Left colon (tissue), 2 donors: ENCODE results near the gene AP1B1. TPM values are rescaled to one million over a fixed set of nuclear protein-coding genes. Genes with fewer than 3 reads are reported as not detected.

ENCODE experiments used
- ATAC-seq: fragments of 200-7000 bp; cut with Tn5 transposase; one replicate; pipeline ENCODE4 v1.9.1; 2020; ENCODE audit warnings: mild to moderate bottlenecking, moderate library complexity
- DNase-seq, 2 donors: peaks; one replicate each; pipeline ENCODE4 v3.0.0-alpha.2; 2020
- intact Hi-C, 2 donors: fragments of 100-400 bp; cut with DNase I in 1 of 2; cut with micrococcal nuclease in 1 of 2; formaldehyde crosslinking; loops; one replicate each; pipeline versions ENCODE4 v1.11.2 to v1.14.0; 2022; cut with DNase I, micrococcal nuclease
- total RNA-seq, 2 donors: library from RNA; stranded (reverse); fragmentation: NEBNext Ultra II Directional; extraction: Animal tissue kit (Norgen Biotek cat#: 25700); gene quantifications; one replicate each; pipeline ENCODE4 v1.2.1, GENCODE V29; 2021
- donor health status: DM: no; HTN: no; CAD: no.
- donor health status: DM: yes; HTN: yes; CAD: no.

Gene AP1B1
- total RNA-seq, 2 donors from 2014 or later, result 96.3 to 100 TPM

GRCh38 chr22:29325785-29326315, 62.5 kb downstream of the AP1B1 start:
- peak; percentile 10 for ATAC-seq

GRCh38 chr22:29325356-29325755, 63.0 kb downstream of the AP1B1 start:
- no peak for DNase-seq
- no peak for ATAC-seq
- intact Hi-C loops, result no loop called here

More at GRCh38 chr22:29325785-29326315, 62.5 kb downstream of the AP1B1 start:
- intact Hi-C loops, result no loop called here
- DNase-seq, result no peak

- DNase-seq (no peak), ATAC-seq (no peak)
- intact Hi-C loops, result no loop called here
Observed at GRCh38 chr22:29323641-29324040, 64.7 kb downstream of the AP1B1 start.

- intact Hi-C loops, result no loop called here
- DNase-seq, result no peak
- peak; percentile 21 for ATAC-seq
Observed at GRCh38 chr22:29320546-29320945, 67.8 kb downstream of the AP1B1 start.

DNA sequence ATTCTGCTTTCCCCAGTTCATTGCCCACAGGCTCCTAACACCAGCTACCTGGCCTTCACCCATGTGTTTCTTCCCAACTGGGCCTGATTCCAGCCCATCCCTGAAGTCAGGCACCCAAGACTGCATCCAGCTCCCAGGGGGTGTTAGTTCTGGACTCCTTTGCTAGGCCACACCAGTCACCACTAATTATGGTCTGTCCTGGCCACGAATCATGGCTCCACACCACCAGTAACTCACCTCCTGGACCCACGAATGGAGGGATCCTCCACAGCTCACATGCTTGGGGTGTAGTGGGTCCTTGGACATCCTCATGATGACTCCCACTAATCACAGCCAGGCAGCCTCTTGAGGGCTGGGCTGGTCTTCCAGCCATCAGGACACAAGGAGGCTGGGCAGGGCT, 69.3 kb downstream of the AP1B1 start:
- ATAC-seq (no peak), DNase-seq (no peak)
- intact Hi-C loops, result no loop called here

- ATAC-seq (no peak), DNase-seq (no peak)
- intact Hi-C loops, result no loop called here
Observed at GRCh38 chr22:29317827-29318454, 70.4 kb downstream of the AP1B1 start.

DNA sequence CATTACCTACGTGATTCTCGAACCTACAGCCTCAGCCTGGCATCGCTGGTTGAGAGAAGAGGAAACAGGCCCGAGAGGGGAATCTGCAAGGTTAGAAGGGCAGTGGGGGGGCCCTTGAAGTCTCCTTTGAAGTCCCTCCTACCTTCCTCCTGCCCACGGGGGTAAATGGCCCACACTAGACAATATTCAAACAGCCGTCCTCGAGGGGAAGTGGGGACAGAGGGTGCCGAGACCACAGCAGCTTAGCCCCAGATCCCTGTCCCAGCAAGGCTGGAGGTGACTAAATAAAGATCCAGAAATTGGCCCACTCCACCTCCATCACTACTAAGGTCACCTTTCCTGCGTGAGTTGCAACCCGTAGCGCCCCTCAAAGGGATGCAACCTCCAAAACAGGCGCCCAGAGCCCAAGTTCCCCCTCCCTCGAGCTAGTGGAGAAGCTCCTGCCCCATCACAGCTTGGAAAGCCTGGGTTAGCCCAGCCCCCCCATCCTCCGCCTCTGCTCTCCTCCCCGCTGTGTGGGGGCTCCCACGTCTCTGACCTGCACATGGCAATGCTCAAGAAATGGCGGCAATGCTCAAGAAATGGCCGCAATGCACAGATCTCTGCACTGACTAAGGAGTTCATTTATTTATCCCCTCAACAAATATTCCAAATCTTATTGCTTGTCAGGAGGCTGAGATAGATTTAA, 72.1 kb downstream of the AP1B1 start:
- DNase-seq, result no peak
- intact Hi-C loops, result no loop called here
- no peak for ATAC-seq

DNA sequence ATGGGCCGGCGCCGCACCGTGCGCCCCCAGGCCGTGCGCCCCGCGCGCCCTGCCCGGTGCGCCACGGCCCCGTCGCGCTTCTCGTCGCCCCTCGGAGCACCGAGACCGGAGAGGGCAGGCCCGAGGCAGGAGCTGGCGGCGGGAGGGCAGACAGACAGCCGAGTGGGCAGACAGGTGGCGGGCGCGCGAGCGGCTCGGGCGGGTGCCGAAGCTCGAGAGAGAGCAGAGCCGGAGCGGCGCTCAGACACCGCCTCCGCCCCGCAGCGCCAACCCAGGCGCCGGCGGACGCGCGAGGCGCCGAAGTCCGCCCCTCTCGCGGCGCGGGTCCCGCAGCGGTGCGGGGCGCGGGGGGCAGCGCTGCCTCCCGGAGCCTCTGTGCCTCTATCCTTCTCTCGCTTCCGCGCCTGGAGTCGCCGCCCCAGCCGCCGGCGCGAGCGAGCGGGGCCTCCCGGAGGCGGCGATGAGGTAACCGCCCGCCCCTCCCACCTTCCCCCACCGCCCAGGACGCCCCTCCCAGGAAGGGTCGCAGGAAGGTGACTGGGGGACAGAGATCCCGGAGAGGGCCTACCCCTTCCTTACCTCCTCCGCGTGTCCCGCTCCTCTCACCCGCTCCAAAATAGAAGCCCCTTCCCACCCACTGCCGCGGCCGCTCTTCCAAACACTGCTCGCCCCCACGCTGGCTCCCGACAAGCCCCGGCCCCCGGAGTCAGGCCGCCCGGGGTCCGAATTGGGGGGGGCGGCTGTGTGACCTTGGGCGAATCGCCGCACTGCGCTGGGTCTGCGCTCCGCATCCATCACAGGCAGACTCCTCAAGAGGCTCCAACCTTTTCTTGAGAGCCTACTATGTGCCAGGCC, 72.9 kb downstream of the AP1B1 start, which contains the start of gene RASL10A:
Gene RASL10A, minus strand, starts transcription at position 412 of the 855 bp plus-strand sequence. CDS start 451 bp downstream, outside the sequence.
- ATAC-seq, result no peak
- DNase-seq, result peak; percentile 24 to 34
- intact Hi-C loops, result no loop called here

GRCh38 chr22:29314537-29315285, 73.7 kb downstream of the AP1B1 start:
- intact Hi-C loops, result no loop called here
- peak; percentile 28 to 53 for DNase-seq
- peak; percentile 33 for ATAC-seq

- DNase-seq, result peak; percentile 56 to 72
- intact Hi-C loops, result no loop called here
- ATAC-seq, result peak; percentile 60
Observed at GRCh38 chr22:29313576-29314466, 74.5 kb downstream of the AP1B1 start.

GRCh38 chr22:29313126-29313575, 75.2 kb downstream of the AP1B1 start:
- ATAC-seq, result peak; percentile 42
- intact Hi-C loops, result no loop called here
- peak; percentile 43 to 62 for DNase-seq

GRCh38 chr22:29312218-29313125, 75.9 kb downstream of the AP1B1 start:
- ATAC-seq (no peak), DNase-seq (no peak)
- intact Hi-C loops, result no loop called here

DNA sequence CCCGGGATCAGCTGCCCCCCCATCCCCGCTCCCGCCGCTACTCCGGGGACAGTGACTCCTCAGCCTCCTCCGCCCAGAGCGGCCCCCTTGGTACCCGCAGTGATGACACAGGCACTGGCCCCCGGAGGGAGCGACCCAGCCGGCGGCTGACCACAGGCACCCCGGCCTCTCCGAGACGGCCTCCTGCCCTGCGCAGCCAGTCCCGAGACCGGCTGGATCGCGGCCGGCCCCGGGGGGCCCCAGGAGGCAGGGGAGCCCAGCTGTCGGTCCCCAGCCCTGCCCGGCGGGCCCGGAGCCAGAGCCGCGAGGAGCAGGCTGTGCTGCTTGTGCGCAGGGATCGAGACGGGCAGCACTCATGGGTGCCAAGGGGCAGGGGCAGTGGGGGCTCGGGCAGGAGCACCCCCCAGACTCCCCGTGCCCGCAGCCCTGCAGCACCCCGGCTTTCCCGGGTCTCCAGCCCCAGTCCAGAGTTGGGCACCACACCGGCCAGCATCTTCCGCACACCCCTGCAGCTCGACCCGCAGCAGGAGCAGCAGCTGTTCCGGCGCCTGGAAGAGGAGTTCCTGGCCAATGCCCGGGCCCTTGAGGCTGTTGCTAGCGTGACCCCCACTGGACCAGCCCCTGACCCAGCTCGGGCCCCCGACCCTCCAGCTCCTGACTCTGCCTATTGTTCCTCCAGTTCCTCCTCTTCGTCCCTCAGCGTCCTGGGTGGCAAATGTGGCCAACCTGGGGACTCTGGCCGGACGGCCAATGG, 76.7 kb downstream of the AP1B1 start:
- intact Hi-C loops, result no loop called here
- ATAC-seq, result no peak
- DNase-seq, result peak in 1 of 2 donors; percentile 34

DNA sequence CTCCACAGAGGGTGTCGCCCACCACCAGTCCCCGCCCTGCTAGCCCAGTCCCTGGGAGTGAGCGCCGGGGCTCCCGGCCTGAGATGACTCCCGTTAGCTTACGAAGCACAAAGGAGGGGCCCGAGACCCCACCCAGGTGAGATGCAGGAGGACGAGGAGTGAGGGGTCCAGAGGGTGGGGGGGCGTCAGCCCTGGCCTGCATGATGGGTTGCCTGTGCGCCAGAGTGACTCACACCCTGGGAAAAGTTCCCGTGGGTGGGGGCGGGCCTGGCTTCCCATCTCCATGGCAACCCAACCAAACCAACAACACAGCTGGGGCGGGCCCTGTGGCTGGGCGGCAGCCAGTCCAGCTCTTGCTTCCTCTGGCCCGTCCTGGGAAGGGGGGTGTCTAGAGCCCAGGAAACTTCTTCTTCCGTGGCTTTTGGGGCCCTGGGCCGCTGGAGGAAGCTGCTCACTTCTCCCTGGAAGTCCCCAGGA, 77.5 kb downstream of the AP1B1 start:
- intact Hi-C loops, result no loop called here
- ATAC-seq, result peak; percentile 34
- peak; percentile 86 to 93 for DNase-seq

DNA sequence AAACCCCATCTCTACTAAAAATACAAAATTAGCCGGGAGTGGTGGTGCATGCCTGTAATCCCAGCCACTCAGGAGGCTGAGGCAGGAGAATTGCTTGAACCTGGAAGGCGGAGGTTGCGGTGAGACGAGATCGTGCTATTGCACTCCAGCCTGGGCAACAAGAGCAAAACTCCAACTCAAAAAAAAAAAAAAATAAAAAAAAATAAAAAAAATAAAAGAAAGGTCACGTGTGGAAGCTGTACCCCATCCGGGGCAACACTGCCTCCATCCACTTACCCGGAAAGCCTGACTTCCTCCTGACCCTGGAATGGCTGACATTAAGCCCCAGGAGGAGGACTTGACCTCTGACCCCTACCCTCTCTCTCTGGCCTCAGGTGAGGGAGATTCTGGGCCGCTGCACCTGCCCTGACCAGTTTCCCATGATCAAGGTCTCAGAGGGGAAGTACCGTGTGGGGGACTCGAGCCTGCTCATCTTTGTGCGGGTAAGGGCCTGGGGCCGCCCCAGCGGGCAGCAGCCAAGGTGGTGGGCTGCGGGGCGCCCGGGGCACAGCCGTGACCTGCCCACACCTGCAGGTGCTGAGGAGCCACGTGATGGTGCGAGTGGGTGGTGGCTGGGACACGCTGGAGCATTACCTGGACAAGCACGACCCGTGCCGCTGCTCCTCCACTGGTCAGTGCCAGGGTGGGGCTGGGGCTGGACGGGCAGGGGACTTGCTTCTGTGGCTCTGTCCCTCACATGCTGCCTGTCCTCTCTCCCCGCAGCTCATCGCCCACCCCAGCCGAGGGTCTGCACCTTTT, 78.1 kb downstream of the AP1B1 start:
- no peak for ATAC-seq
- no peak for DNase-seq
- intact Hi-C loops, result no loop called here
